Activated naive CD4-positive, alpha-beta T cell treated with anti-CD3 and anti-CD28 coated beads, Interleukin-2, amount 50 U/mL, for 72 hours (primary cell): Measurements from ENCODE around the gene CALD1. TPM values are rescaled to one million over a fixed set of nuclear protein-coding genes. Genes with fewer than 3 reads are reported as not detected.

Experiments
- ATAC-seq, 2 donors: fragments of 150-1000 bp; cut with Tn5 transposase; 2 replicates each; pipeline ENCODE4 v1.10.0; 2021; ENCODE audit warnings: mild to moderate bottlenecking in 2 of 2, moderate library complexity in 2 of 2
- DNase-seq, 2 donors: peaks; one replicate each; pipeline ENCODE4 v3.0.0; 2021 to 2022; ENCODE audit warnings: low spot score in 2 of 2
- H3K27ac Mint-ChIP-seq, 2 donors: one replicate each; pipeline ENCODE4 v1.8.0; 2022; ENCODE audit warnings: mild to moderate bottlenecking in 2 of 2, mixed read lengths in 2 of 2
- H3K36me3 Mint-ChIP-seq, 2 donors: one replicate each; pipeline ENCODE4 v1.8.0; 2022; ENCODE audit warnings: mixed read lengths in 2 of 2
- H3K9me3 Mint-ChIP-seq, 2 donors: one replicate each; pipeline ENCODE4 v1.8.0; 2022; ENCODE audit warnings: mixed read lengths in 2 of 2
- total RNA-seq, 2 donors: library from RNA; stranded (reverse); gene quantifications; one replicate each; pipeline ENCODE4 v1.2.3, GENCODE V29; 2022

CALD1 gene
- total RNA-seq, 2 donors from 2014 or later, result 5.9 to 15.4 TPM

- DNase-seq, result no peak
- Mint-ChIP-seq H3K9me3 (peaks cover 4 to 14% of the 10 kb centered on the region in 2 donors), H3K36me3 (peaks cover 4 to 16% of the 10 kb centered on the region in 2 donors), H3K27ac (peak overlapping the region; percentile 4 to 62)
- ATAC-seq, result no peak
Measured at GRCh38 chr7:134933460-134934068, 154.1 kb downstream of the CALD1 start.

- ATAC-seq (no peak), DNase-seq (no peak)
- H3K27ac Mint-ChIP-seq, result no peak overlapping the region
- peaks cover 4 to 16% of the 10 kb centered on the region in 2 donors for H3K36me3 Mint-ChIP-seq
- H3K9me3 Mint-ChIP-seq, result peaks cover 4 to 14% of the 10 kb centered on the region in 2 donors
Measured at GRCh38 chr7:134935701-134936100, 156.3 kb downstream of the CALD1 start.

- peaks cover 4 to 13% of the 10 kb centered on the region in 2 donors for H3K36me3 Mint-ChIP-seq
- H3K9me3 Mint-ChIP-seq, result peaks cover under 1 to 10% of the 10 kb centered on the region in 2 donors
- no peak for DNase-seq
- no peak overlapping the region for H3K27ac Mint-ChIP-seq
- ATAC-seq, result no peak
Measured at GRCh38 chr7:134936893-134937510, 157.6 kb downstream of the CALD1 start.

GRCh38 chr7:134938141-134938540, 158.7 kb downstream of the CALD1 start:
- DNase-seq (no peak), ATAC-seq (no peak)
- Mint-ChIP-seq H3K27ac (no peak overlapping the region), H3K36me3 (peaks cover 0 to 4% of the 10 kb centered on the region in 2 donors), H3K9me3 (peaks cover 0 to 2% of the 10 kb centered on the region in 2 donors)

- Mint-ChIP-seq H3K36me3 (no peaks in the 10 kb centered on the region), H3K27ac (no peak overlapping the region), H3K9me3 (no peaks in the 10 kb centered on the region)
- DNase-seq (no peak), ATAC-seq (no peak)
Measured at GRCh38 chr7:134939136-134939535, 159.7 kb downstream of the CALD1 start.

GRCh38 chr7:134940729-134941128, 161.3 kb downstream of the CALD1 start:
- ATAC-seq (peak in 1 of 2 donors; percentile 54), DNase-seq (no peak)
- Mint-ChIP-seq H3K9me3 (no peaks in the 10 kb centered on the region), H3K27ac (no peak overlapping the region), H3K36me3 (no peaks in the 10 kb centered on the region)

GRCh38 chr7:134941185-134941900, 161.9 kb downstream of the CALD1 start:
- DNase-seq (no peak), ATAC-seq (no peak)
- Mint-ChIP-seq H3K9me3 (no peaks in the 10 kb centered on the region), H3K27ac (no peak overlapping the region), H3K36me3 (no peaks in the 10 kb centered on the region)

GRCh38 chr7:134941952-134942351, 162.5 kb downstream of the CALD1 start:
- Mint-ChIP-seq H3K9me3 (no peaks in the 10 kb centered on the region), H3K36me3 (no peaks in the 10 kb centered on the region), H3K27ac (no peak overlapping the region)
- DNase-seq (no peak), ATAC-seq (no peak)

- Mint-ChIP-seq H3K27ac (no peak overlapping the region), H3K36me3 (no peaks in the 10 kb centered on the region), H3K9me3 (no peaks in the 10 kb centered on the region)
- DNase-seq (no peak), ATAC-seq (no peak)
Measured at GRCh38 chr7:134942690-134943466, 163.4 kb downstream of the CALD1 start.

GRCh38 chr7:134943785-134944400, 164.5 kb downstream of the CALD1 start:
- Mint-ChIP-seq H3K36me3 (no peaks in the 10 kb centered on the region), H3K27ac (no peak overlapping the region), H3K9me3 (no peaks in the 10 kb centered on the region)
- DNase-seq (no peak), ATAC-seq (peak in 1 of 2 donors; percentile 38)

- DNase-seq (no peak), ATAC-seq (no peak)
- H3K36me3 Mint-ChIP-seq, result no peaks in the 10 kb centered on the region
- H3K9me3 Mint-ChIP-seq, result no peaks in the 10 kb centered on the region
- no peak overlapping the region for H3K27ac Mint-ChIP-seq
Measured at GRCh38 chr7:134945691-134946090, 166.3 kb downstream of the CALD1 start.

- H3K27ac Mint-ChIP-seq, result peak overlapping the region in 1 of 2 donors; percentile 4
- H3K9me3 Mint-ChIP-seq, result no peaks in the 10 kb centered on the region
- H3K36me3 Mint-ChIP-seq, result no peaks in the 10 kb centered on the region
- peak in 1 of 2 donors; percentile 76 for ATAC-seq
- no peak for DNase-seq
Measured at GRCh38 chr7:134946260-134946659, 166.8 kb downstream of the CALD1 start.

- ATAC-seq (no peak), DNase-seq (no peak)
- no peaks in the 10 kb centered on the region for H3K36me3 Mint-ChIP-seq
- no peak overlapping the region for H3K27ac Mint-ChIP-seq
- no peaks in the 10 kb centered on the region for H3K9me3 Mint-ChIP-seq
Measured at GRCh38 chr7:134947329-134947728, 167.9 kb downstream of the CALD1 start.

GRCh38 chr7:134947831-134948230, 168.4 kb downstream of the CALD1 start:
- no peak overlapping the region for H3K27ac Mint-ChIP-seq
- DNase-seq (no peak), ATAC-seq (no peak)
- H3K9me3 Mint-ChIP-seq, result no peaks in the 10 kb centered on the region
- no peaks in the 10 kb centered on the region for H3K36me3 Mint-ChIP-seq

GRCh38 chr7:134948246-134948645, 168.8 kb downstream of the CALD1 start:
- Mint-ChIP-seq H3K36me3 (no peaks in the 10 kb centered on the region), H3K27ac (no peak overlapping the region), H3K9me3 (no peaks in the 10 kb centered on the region)
- no peak for DNase-seq
- no peak for ATAC-seq

GRCh38 chr7:134948736-134949135, 169.3 kb downstream of the CALD1 start:
- no peaks in the 10 kb centered on the region for H3K9me3 Mint-ChIP-seq
- no peak for ATAC-seq
- H3K36me3 Mint-ChIP-seq, result no peaks in the 10 kb centered on the region
- H3K27ac Mint-ChIP-seq, result no peak overlapping the region
- no peak for DNase-seq
